Type B pancreatic cell (in vitro differentiated cells): Measurements from ENCODE around the gene QKI. TPM values are rescaled to one million over a fixed set of nuclear protein-coding genes. Genes with fewer than 3 reads are reported as not detected.

Experiments used
- DNase-seq: peaks from one replicate; pipeline ENCODE4 v3.0.0; 2021; ENCODE audit warnings: mixed read lengths; ENCODE audit not compliant: unreplicated experiment; ENCODE audit errors: extremely low spot score
- H3K27ac Mint-ChIP-seq: 2 replicates; pipeline ENCODE4 v1.8.0; 2021; ENCODE audit warnings: mild to moderate bottlenecking, mixed read lengths
- H3K27me3 Mint-ChIP-seq: 2 replicates; pipeline ENCODE4 v1.8.0; 2021; ENCODE audit warnings: mixed read lengths
- H3K36me3 Mint-ChIP-seq: 2 replicates; pipeline ENCODE4 v1.8.0; 2021; ENCODE audit warnings: mixed read lengths
- H3K4me1 Mint-ChIP-seq: one replicate; pipeline ENCODE4 v1.8.0; 2021; ENCODE audit warnings: mixed read lengths; ENCODE audit not compliant: unreplicated experiment
- H3K4me3 Mint-ChIP-seq: 2 replicates; pipeline ENCODE4 v1.8.0; 2021; ENCODE audit warnings: mild to moderate bottlenecking, mixed read lengths
- H3K9me3 Mint-ChIP-seq: 2 replicates; pipeline ENCODE4 v1.8.0; 2021; ENCODE audit warnings: mixed read lengths
- total RNA-seq: library from RNA; stranded (reverse); gene quantifications from 2 replicates; pipeline ENCODE4 v1.2.1, GENCODE V29; 2021; ENCODE audit warnings: low replicate concordance
- TF ChIP-seq, protein P1 (sequence below): fragments of 200-600 bp; sonication (generic); conservative IDR thresholded peaks from 2 replicates; pipeline ENCODE4 v1.5.0; 2021; ENCODE audit warnings: antibody characterized with exemption, mild to moderate bottlenecking

Gene QKI
- total RNA-seq, 1 donor from 2014 or later = 150 TPM

DNA sequence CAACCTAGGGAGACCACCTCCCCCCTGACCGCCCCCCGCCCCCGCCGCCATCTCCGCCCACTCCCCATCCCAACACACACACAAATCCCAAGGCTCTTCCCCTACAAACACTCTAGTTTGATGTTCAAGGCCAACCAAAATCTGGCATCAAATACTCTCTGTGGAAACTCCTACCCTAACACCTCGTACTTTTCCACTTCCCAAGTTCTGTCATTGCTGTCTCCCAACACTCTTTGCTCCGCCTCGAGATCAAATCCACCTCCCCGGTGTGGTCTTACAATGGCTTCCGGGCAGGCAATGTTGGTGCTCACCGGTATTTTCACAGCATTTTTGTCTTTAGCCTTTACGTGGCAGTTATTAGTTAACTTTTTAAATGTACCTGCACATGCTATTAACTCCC, 4.8 kb upstream of the QKI start:
- peaks cover 25% of the 10 kb centered on the region for H3K4me1 Mint-ChIP-seq
- H3K4me3 Mint-ChIP-seq = no peak overlapping the region

DNA sequence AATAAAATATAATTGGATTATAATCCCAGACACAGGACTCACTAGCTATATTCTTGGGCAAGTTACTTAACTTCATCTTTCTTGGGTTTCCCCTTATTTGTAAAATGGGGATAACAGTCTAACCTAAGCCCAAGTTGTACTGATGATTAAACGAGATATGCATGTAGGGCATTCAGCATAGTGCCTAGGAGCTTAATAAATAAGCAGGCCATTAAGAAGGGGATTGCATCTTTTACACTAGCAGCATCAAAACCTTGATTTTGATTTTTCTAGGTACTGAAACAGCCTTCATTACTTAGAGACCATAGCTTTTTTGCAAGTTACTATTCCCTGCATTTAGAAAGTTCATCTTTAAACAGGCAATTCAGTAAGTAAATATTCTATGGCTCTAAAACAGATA, 2.2 kb upstream of the QKI start:
- no peak for DNase-seq
- Mint-ChIP-seq H3K4me1 (peaks cover 13% of the 10 kb centered on the region), H3K36me3 (no peaks in the 10 kb centered on the region), H3K27ac (peak overlapping the region; percentile 83), H3K27me3 (no peaks in the 10 kb centered on the region), H3K4me3 (peak overlapping the region; percentile 92), H3K9me3 (no peaks in the 10 kb centered on the region)
- TF ChIP-seq, protein P1, sequence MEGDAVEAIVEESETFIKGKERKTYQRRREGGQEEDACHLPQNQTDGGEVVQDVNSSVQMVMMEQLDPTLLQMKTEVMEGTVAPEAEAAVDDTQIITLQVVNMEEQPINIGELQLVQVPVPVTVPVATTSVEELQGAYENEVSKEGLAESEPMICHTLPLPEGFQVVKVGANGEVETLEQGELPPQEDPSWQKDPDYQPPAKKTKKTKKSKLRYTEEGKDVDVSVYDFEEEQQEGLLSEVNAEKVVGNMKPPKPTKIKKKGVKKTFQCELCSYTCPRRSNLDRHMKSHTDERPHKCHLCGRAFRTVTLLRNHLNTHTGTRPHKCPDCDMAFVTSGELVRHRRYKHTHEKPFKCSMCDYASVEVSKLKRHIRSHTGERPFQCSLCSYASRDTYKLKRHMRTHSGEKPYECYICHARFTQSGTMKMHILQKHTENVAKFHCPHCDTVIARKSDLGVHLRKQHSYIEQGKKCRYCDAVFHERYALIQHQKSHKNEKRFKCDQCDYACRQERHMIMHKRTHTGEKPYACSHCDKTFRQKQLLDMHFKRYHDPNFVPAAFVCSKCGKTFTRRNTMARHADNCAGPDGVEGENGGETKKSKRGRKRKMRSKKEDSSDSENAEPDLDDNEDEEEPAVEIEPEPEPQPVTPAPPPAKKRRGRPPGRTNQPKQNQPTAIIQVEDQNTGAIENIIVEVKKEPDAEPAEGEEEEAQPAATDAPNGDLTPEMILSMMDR = no peak

More for the DNA sequence above, 4.8 kb upstream of the QKI start:
- TF ChIP-seq, protein P1 = no peak
- Mint-ChIP-seq H3K9me3 (no peaks in the 10 kb centered on the region), H3K27me3 (no peaks in the 10 kb centered on the region), H3K36me3 (no peaks in the 10 kb centered on the region), H3K27ac (no peak overlapping the region)
- no peak for DNase-seq

DNA sequence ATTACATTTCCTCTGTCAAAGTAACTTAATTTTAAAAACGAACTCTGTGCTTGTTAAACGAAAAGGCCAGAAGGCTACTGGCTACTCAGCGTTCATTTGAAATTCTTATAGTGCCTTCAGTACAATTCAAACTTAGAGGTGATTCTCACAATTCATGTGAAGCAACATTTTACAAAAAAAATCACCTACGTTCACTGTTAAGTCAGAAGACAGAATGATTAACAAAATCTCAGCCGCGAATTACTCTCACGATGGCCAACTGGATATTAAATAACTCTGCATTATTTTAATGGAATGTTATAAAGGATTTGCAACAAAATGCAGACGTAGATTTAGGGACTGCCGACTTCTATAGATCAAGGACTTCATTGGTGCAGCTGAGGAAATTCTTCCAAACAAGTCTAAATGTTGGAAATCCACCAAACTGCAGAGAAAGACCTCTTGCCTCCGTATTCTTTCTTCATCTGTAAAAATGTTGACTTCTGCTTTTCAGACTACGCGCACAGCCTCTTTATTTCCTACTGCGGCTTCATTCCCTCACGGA, 1.6 kb upstream of the QKI start:
- H3K4me3 Mint-ChIP-seq = peak overlapping the region; percentile 92
- no peaks in the 10 kb centered on the region for H3K36me3 Mint-ChIP-seq
- no peaks in the 10 kb centered on the region for H3K27me3 Mint-ChIP-seq
- DNase-seq = no peak
- H3K9me3 Mint-ChIP-seq = no peaks in the 10 kb centered on the region
- TF ChIP-seq, protein P1 = no peak
- peaks cover 18% of the 10 kb centered on the region for H3K4me1 Mint-ChIP-seq
- H3K27ac Mint-ChIP-seq = peak overlapping the region; percentile 83

DNA sequence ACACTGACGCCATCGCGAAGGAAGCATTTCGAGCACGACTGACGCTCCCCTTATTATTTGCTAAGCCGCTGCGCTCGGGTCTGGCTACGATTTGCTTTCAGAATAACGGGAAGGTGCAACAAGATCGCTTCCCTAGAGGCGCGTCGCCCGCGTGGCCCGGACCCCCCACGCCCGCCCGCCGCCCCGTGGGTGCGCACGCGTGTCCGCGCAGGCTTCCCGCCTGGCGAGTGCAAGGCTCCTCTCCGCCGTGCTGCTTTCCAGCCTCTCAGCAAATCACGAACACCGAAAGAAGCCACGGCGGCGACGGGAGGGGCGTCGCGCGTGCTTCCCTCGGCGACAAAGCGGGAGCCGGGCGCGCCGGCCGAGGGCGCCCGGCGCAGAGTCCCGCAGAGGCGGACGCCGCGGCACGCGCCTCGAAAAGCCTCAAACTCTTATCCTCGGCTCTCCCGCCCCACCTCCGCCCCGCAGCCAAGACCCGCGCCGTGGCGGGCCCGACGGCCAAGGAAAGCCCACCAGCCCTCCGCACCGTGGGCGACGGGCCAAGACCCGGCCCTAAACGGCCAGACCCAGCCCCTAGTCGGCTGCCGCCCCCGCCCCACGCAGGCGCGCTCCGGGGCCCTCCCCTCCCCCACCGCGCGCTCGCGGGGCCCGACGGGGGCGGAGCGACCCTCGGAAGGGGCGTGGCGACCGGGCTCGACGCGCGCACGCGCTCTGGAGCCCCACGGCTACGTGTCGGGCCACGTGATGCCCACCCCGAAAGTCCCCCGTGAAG, 987 bp upstream of the QKI start:
- Mint-ChIP-seq H3K36me3 (no peaks in the 10 kb centered on the region), H3K27me3 (no peaks in the 10 kb centered on the region), H3K4me1 (peaks cover 22% of the 10 kb centered on the region), H3K27ac (peak overlapping the region; percentile 83), H3K9me3 (no peaks in the 10 kb centered on the region), H3K4me3 (peak overlapping the region; percentile 92)
- peak; percentile 95 for DNase-seq
- TF ChIP-seq, protein P1 = no peak

DNA sequence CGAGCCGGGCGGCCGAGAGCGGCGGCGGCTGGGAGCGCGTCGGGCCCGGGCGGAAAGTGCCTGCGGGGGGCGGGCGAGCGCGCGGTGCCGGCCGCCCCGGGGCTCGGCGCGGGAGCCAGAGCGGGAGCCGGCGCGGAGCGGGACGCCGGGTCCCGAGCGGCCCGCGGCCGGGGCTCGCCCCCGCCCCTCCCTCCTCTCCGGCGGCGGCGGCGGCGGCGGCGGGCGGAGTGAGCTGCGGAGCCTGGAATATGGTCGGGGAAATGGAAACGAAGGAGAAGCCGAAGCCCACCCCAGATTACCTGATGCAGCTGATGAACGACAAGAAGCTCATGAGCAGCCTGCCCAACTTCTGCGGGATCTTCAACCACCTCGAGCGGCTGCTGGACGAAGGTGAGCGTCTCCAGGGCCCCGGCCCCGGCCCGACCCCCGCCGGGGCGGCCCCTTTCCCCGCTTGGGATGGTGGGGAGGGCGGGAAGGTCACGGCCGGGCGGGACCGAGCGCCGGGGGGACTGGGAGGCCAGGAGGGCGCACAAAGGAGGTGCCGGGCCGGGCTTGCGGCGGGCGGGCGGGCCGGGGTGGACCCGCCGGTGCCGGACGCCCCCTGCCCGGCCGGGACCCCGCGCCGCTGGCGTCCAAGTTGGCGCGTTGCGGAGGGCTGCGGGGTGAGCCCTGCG, 565 bp downstream of the QKI start:
- no peaks in the 10 kb centered on the region for H3K27me3 Mint-ChIP-seq
- H3K4me3 Mint-ChIP-seq = peak overlapping the region; percentile 84
- no peaks in the 10 kb centered on the region for H3K36me3 Mint-ChIP-seq
- peaks cover 37% of the 10 kb centered on the region for H3K4me1 Mint-ChIP-seq
- H3K9me3 Mint-ChIP-seq = no peaks in the 10 kb centered on the region
- TF ChIP-seq, protein P1 = no peak
- H3K27ac Mint-ChIP-seq = peak overlapping the region; percentile 74
- no peak for DNase-seq
